Mesendoderm (in vitro differentiated cells): Measurements from ENCODE around the gene FBXO24.

Experiments
- DNase-seq: peaks from one replicate; pipeline ENCODE4 v3.0.0; 2013
- H2AK5ac ChIP-seq: 2 replicates; pipeline ENCODE4 v1.6.1; 2013; ENCODE audit warnings: low read length, inconsistent platforms
- H2BK120ac ChIP-seq: 2 replicates; pipeline ENCODE4 v1.6.1; 2013; ENCODE audit warnings: low read depth, mild to moderate bottlenecking, low read length, moderate library complexity, mixed read lengths
- H2BK15ac ChIP-seq: replicated peaks from 2 replicates; pipeline ENCODE4 v1.6.1; 2013; ENCODE audit warnings: low read depth, mild to moderate bottlenecking, moderate library complexity
- H2BK5ac ChIP-seq: 2 replicates; pipeline ENCODE4 v1.6.1; 2013; ENCODE audit warnings: low read length, inconsistent platforms
- H3K18ac ChIP-seq: 2 replicates; pipeline ENCODE4 v1.6.1; 2013; ENCODE audit warnings: mild to moderate bottlenecking, low read length, mixed read lengths
- H3K23ac ChIP-seq: one replicate; pipeline ENCODE4 v1.6.1; 2013; ENCODE audit warnings: low read length
- H3K27ac ChIP-seq: 2 replicates; pipeline ENCODE4 v1.5.1; 2013; ENCODE audit warnings: low read depth, mild to moderate bottlenecking, inconsistent platforms, low read length, moderate library complexity
- H3K27me3 ChIP-seq: 2 replicates; pipeline ENCODE4 v1.6.1; 2013; ENCODE audit warnings: low read length, control low read depth, mild to moderate bottlenecking, inconsistent platforms; ENCODE audit not compliant: insufficient read depth, poor library complexity
- H3K36me3 ChIP-seq: 2 replicates; pipeline ENCODE4 v1.6.1; 2013; ENCODE audit warnings: low read length, inconsistent platforms; ENCODE audit not compliant: control insufficient read depth, insufficient read depth
- H3K4ac ChIP-seq: one replicate; pipeline ENCODE4 v1.6.1; 2013; ENCODE audit warnings: low read depth, mild to moderate bottlenecking, low read length, moderate library complexity
- H3K4me1 ChIP-seq: 2 replicates; pipeline ENCODE4 v1.6.1; 2013; ENCODE audit warnings: low read depth, low read length, inconsistent platforms; ENCODE audit not compliant: control insufficient read depth
- H3K4me2 ChIP-seq: 2 replicates; pipeline ENCODE4 v1.6.1; 2013; ENCODE audit warnings: low read length
- H3K4me3 ChIP-seq: 2 replicates; pipeline ENCODE4 v1.5.1; 2013; ENCODE audit warnings: mild to moderate bottlenecking, low read length
- H3K56ac ChIP-seq: one replicate; pipeline ENCODE4 v1.6.1; 2013; ENCODE audit warnings: low read length
- H3K79me1 ChIP-seq: 2 replicates; pipeline ENCODE4 v1.6.1; 2013; ENCODE audit warnings: low read length, inconsistent platforms
- H3K79me2 ChIP-seq: 2 replicates; pipeline ENCODE4 v1.6.1; 2013; ENCODE audit warnings: mild to moderate bottlenecking, low read length; ENCODE audit not compliant: control insufficient read depth, insufficient read depth
- H3K9ac ChIP-seq: 2 replicates; pipeline ENCODE4 v1.6.1; 2013; ENCODE audit warnings: low read length, inconsistent platforms
- H4K5ac ChIP-seq: one replicate; pipeline ENCODE4 v1.6.1; 2013; ENCODE audit warnings: low read length
- H4K8ac ChIP-seq: one replicate; pipeline ENCODE4 v1.6.1; 2013; ENCODE audit warnings: low read depth, mild to moderate bottlenecking, control low read depth, low read length, moderate library complexity
- WGBS: extraction: QIAGEN DNeasy Blood & Tissue Kit; methylation state at CpG from one replicate; pipeline ENCODE4 v1.1.7; 2013; ENCODE audit warnings: low lambda C conversion rate, missing lambda C conversion rate; ENCODE audit not compliant: insufficient coverage; ENCODE audit errors: extremely low coverage; 5-methylcytosine and 5-hydroxymethylcytosine counted together

Gene FBXO24

DNA sequence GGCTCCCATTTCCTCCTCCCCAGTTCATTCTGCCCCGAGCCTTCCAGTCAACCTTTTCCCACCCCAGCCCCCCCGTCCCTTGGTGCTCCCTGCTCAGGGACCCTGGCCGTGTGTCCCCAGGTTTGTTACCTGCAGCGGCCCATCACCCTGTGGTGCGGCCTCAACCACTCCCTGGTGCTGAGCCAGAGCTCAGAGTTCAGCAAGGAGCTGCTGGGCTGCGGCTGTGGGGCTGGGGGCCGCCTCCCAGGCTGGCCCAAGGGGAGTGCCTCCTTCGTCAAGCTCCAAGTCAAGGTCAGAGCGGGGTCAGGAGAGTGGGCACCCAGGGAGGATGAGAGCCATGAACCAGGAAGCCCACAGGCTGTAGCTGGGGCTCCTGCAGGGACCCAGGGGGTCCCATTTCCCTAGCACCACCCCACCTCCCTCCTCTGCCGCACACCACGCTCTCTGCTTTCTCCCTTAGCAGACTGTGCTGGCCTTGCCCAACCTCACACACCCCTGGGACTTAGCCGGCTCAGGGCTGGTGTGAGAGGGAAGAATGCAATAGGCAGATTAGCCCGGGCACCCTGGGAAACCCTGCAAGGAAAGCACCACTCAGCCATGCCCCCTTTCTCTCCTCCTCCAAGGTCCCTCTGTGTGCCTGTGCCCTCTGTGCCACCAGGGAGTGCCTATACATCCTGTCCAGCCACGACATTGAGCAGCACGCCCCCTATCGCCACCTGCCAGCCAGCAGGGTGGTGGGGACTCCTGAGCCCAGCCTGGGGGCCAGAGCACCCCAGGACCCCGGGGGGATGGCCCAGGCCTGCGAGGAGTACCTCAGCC, 14.0 kb downstream of the FBXO24 start:
- Histone ChIP-seq H3K18ac (no peak overlapping the region), H3K27ac (no peak overlapping the region), H3K56ac (no peak overlapping the region), H3K4ac (no peak overlapping the region), H4K8ac (no peak overlapping the region), H3K36me3 (no peaks in the 10 kb centered on the region), H2AK5ac (no peak overlapping the region), H3K79me1 (no peaks in the 10 kb centered on the region), H2BK120ac (no peak overlapping the region), H3K27me3 (no peaks in the 10 kb centered on the region), H3K9ac (no peak overlapping the region), H2BK5ac (no peak overlapping the region), H2BK15ac (no peak overlapping the region), H3K4me3 (no peak overlapping the region), H3K23ac (no peak overlapping the region), H3K4me2 (no peak overlapping the region), H3K4me1 (peaks cover 8% of the 10 kb centered on the region), H4K5ac (no peak overlapping the region), H3K79me2 (no peaks in the 10 kb centered on the region)
- DNase-seq: no peak
- no CpG with 5 or more reads among the region's 18 CpGs for WGBS

DNA sequence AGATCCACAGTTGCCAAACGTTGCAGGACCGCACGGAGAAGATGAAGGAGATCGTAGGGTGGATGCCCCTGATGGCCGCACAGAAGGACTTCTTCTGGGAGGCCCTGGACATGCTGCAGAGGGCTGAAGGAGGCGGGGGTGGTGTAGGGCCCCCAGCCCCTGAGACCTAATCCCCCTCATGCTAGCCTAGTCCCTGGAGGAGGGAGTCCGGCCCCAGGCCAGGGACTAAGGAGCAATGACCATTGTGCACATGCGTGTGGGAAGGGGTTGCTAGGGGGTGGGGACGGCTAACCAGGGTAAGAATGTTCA, 14.6 kb downstream of the FBXO24 start:
- H3K4me1 ChIP-seq: peaks cover 8% of the 10 kb centered on the region
- H4K5ac ChIP-seq: no peak overlapping the region
- no peaks in the 10 kb centered on the region for H3K79me1 ChIP-seq
- H3K9ac ChIP-seq: no peak overlapping the region
- no peak overlapping the region for H3K56ac ChIP-seq
- H3K4ac ChIP-seq: no peak overlapping the region
- no peak overlapping the region for H2BK120ac ChIP-seq
- H4K8ac ChIP-seq: no peak overlapping the region
- no peak overlapping the region for H3K4me3 ChIP-seq
- no peak overlapping the region for H2AK5ac ChIP-seq
- H3K4me2 ChIP-seq: no peak overlapping the region
- no peaks in the 10 kb centered on the region for H3K79me2 ChIP-seq
- H2BK5ac ChIP-seq: no peak overlapping the region
- no peak for DNase-seq
- no CpG with 5 or more reads among the region's 9 CpGs for WGBS
- no peak overlapping the region for H2BK15ac ChIP-seq
- H3K36me3 ChIP-seq: no peaks in the 10 kb centered on the region
- H3K23ac ChIP-seq: no peak overlapping the region
- H3K27ac ChIP-seq: no peak overlapping the region
- no peaks in the 10 kb centered on the region for H3K27me3 ChIP-seq
- no peak overlapping the region for H3K18ac ChIP-seq

DNA sequence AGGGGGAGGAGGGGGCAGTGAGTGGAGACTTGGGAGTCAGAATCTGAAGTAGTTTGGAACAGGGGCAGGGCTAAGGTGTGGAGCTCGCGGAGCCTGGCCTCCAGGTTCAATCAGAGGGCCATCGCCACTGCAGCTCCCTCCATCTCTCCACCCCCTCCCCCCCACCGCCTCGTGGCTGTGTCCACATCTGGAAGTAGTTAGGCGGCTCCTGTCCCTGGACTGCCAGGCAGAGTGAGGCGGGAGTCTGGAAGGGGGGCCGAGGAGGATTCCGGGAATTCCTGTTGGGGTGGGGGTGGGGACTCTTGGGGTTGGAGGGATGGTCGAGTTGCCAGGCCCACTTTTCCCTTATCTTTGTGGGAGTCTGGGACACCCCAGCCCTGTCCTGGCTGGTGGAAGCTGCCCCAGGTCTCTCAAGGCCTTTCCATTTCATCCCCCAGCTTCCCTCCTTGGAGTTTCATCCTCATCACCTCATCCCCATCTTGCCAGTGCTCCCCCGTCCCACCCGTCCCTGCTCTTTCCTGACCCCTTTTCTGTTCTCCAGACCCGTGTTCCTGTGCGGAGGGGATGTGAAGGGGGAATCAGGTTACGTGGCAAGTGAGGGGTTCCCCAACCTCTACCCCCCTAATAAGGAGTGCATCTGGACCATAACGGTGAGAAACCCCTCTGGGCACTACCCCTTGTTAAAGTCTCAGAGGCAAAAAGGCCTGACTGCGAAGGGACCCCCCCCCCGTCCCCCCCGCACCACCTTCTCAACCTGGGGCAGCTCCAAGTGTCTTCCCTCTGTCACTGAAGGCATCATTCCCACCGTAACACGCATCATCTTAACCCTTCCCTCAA, 17.0 kb downstream of the FBXO24 start:
- Histone ChIP-seq H3K9ac (peak overlapping the region; percentile 73), H3K4me3 (no peak overlapping the region), H2BK120ac (no peak overlapping the region), H3K36me3 (no peaks in the 10 kb centered on the region), H3K27me3 (no peaks in the 10 kb centered on the region), H2BK15ac (no peak overlapping the region), H2BK5ac (no peak overlapping the region), H3K4me1 (peaks cover 8% of the 10 kb centered on the region), H3K27ac (peak overlapping the region; percentile 17), H3K4ac (peak overlapping the region; percentile 41), H2AK5ac (peak overlapping the region; percentile 98), H3K79me1 (no peaks in the 10 kb centered on the region), H3K4me2 (peak overlapping the region; percentile 69), H3K56ac (peak overlapping the region; percentile 95), H4K5ac (no peak overlapping the region), H3K79me2 (no peaks in the 10 kb centered on the region), H3K23ac (no peak overlapping the region), H3K18ac (no peak overlapping the region), H4K8ac (no peak overlapping the region)
- DNase-seq: peak; percentile 90
- no CpG with 5 or more reads among the region's 21 CpGs for WGBS

DNA sequence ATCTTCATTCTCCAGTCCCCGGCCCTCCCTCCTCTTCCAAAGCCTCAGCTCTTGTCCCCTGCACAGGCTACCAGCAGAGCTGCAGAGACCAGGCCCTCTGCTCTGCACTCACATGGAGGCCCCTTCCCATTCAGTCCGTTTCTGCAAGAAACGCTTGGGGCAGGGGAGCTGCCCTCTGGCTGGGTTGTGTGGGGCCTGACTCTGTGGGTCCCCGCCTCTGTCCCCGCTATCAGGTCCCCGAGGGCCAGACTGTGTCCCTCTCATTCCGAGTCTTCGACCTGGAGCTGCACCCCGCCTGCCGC, 17.5 kb downstream of the FBXO24 start:
- Histone ChIP-seq H3K4me2 (peak overlapping the region; percentile 69), H2BK5ac (no peak overlapping the region), H3K27ac (no peak overlapping the region), H3K23ac (no peak overlapping the region), H4K5ac (no peak overlapping the region), H2AK5ac (no peak overlapping the region), H4K8ac (no peak overlapping the region), H3K79me2 (no peaks in the 10 kb centered on the region), H3K4me1 (peaks cover 8% of the 10 kb centered on the region), H2BK15ac (no peak overlapping the region), H2BK120ac (no peak overlapping the region), H3K9ac (peak overlapping the region; percentile 72), H3K4me3 (peak overlapping the region; percentile 16), H3K4ac (no peak overlapping the region), H3K18ac (no peak overlapping the region), H3K56ac (peak overlapping the region; percentile 95), H3K27me3 (no peaks in the 10 kb centered on the region), H3K79me1 (no peaks in the 10 kb centered on the region), H3K36me3 (no peaks in the 10 kb centered on the region)
- DNase-seq: peak; percentile 83
- no CpG with 5 or more reads among the region's 10 CpGs for WGBS

DNA sequence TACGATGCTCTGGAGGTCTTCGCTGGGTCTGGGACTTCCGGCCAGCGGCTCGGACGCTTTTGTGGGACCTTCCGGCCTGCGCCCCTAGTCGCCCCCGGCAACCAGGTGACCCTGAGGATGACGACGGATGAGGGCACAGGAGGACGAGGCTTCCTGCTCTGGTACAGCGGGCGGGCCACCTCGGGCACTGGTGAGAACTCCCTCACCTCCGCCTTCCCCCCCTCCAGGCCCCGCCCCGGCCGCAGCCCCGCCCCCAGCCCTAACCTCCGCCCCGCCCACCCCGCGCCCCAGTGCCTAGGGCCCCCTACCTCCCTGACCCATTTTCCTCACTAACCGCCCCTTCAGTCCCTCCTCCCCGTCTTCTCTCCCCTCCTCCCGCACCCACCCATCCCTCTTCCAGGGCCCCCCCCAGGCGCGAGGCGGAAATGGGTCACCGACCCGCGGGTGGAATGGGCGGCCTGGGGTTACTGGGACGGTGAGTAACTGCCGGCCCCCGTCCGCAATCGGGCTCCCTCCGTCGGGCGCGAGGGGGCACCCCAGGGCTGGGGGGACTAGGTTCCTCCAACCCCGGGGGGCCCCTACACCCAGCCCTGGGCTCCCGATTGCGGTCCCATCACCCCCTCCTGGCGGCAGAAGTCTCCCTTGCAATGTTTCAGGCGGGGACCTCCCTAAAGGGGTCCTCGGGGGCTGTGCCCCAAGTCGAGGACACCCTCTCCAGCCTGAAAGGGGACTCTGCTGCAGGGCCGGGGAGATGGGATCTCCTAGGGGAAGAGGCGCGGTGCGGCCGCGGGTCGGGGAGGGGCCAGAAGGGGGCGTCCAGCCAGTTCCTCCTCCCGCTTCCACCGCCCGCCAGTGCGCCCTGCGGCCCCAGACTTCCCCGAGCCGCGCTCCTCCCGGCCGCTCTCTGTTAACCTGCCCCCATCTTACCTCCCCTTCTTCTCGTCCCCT, 18.2 kb downstream of the FBXO24 start:
- peak; percentile 84 for DNase-seq
- peak overlapping the region; percentile 65 for H3K4me3 ChIP-seq
- no peak overlapping the region for H3K23ac ChIP-seq
- H3K56ac ChIP-seq: peak overlapping the region; percentile 95
- H3K79me1 ChIP-seq: no peaks in the 10 kb centered on the region
- H3K36me3 ChIP-seq: no peaks in the 10 kb centered on the region
- peak overlapping the region; percentile 69 for H3K4me2 ChIP-seq
- no peaks in the 10 kb centered on the region for H3K79me2 ChIP-seq
- H2AK5ac ChIP-seq: no peak overlapping the region
- H4K5ac ChIP-seq: no peak overlapping the region
- peak overlapping the region; percentile 89 for H3K4ac ChIP-seq
- no peak overlapping the region for H2BK5ac ChIP-seq
- peaks cover 8% of the 10 kb centered on the region for H3K4me1 ChIP-seq
- H4K8ac ChIP-seq: no peak overlapping the region
- peak overlapping the region; percentile 73 for H3K9ac ChIP-seq
- WGBS: no CpG with 5 or more reads among the region's 70 CpGs
- H2BK15ac ChIP-seq: no peak overlapping the region
- no peaks in the 10 kb centered on the region for H3K27me3 ChIP-seq
- no peak overlapping the region for H2BK120ac ChIP-seq
- H3K27ac ChIP-seq: no peak overlapping the region
- peak overlapping the region; percentile 89 for H3K18ac ChIP-seq
